Right ventricle myocardium inferior (tissue), 1 donor: Measurements from ENCODE around the gene GRID2IP. TPM values are rescaled to one million over a fixed set of nuclear protein-coding genes. Genes with fewer than 3 reads are reported as not detected.
"Not testable (repeated sequence)": the region's sequence is repeated elsewhere in the genome, so short reads cannot be mapped to it uniquely, and the experiment has no call there.

ENCODE experiments used
- ATAC-seq: fragments of 200-7000 bp; cut with Tn5 transposase; one replicate; pipeline ENCODE4 v1.9.1; 2020; ENCODE audit warnings: mild to moderate bottlenecking, moderate library complexity
- DNase-seq: peaks from one replicate; pipeline ENCODE4 v3.0.0; 2021; ENCODE audit errors: missing footprints
- intact Hi-C: fragments of 100-400 bp; cut with DNase I; formaldehyde crosslinking; loops from one replicate; pipeline ENCODE4 v1.11.0; 2022
- total RNA-seq: library from RNA; stranded (reverse); fragmentation: NEBNext Ultra II Directional; extraction: Animal tissue kit (Norgen Biotek cat#: 25700); gene quantifications from one replicate; pipeline ENCODE4 v1.2.1, GENCODE V29; 2021
- donor health status: DM: no; HTN: yes; CAD: no; lungs with severe emphysema.

Gene GRID2IP
- total RNA-seq, 1 donor from 2014 or later: not detected

DNA sequence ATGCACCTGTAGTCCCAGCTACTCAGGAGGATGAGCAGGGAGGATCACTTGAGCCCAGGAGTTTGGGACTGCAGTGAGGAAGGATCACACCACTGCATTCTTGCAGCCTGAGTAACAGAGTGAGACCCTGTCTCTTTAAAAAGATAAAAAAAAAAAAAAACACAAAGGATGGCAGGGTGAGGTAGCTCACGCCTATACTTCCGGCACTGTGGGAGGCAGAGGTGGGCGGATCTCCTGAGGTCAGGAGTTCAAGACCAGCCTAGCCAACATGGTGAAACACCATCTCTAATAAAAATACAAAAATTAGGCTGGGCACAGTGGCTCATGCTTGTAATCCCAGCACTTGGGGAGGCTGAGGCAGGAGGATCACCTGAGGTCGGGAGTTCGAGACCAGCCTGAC is 87.7 kb downstream of the GRID2IP start:
- ATAC-seq, intact Hi-C loops: not testable (repeated sequence)

DNA sequence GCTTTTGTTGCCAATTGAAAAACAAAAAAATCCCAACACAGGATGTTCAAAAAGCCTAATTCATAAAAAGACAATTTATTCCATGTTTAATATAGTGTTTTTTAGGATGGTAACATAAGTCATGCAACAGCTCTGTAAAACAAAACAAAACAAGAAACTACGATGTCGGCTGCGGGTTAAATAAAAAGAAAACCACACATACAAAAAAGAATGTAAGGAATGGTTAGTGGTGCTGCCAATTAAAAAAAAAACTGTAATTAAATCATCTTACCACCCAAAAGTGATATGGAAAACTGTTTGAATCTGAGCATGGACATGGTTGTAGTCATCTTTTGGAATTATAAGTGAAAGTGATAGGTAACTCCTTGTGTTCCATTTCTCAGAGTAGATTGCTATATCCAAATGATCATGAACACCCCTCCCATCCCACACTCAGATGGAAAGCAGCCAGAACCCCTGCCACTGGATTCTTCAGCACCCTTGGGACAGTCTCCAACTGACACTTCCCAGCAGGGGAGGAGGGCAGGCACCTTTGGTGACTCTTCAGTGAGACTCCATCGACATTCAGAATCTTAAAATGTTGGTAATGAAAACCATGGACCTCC is 89.2 kb downstream of the GRID2IP start:
- intact Hi-C loops: no loop called here
- ATAC-seq: no peak
- DNase-seq: no peak

More for the DNA sequence above, 87.7 kb downstream of the GRID2IP start:
- not testable (repeated sequence) for DNase-seq

DNA sequence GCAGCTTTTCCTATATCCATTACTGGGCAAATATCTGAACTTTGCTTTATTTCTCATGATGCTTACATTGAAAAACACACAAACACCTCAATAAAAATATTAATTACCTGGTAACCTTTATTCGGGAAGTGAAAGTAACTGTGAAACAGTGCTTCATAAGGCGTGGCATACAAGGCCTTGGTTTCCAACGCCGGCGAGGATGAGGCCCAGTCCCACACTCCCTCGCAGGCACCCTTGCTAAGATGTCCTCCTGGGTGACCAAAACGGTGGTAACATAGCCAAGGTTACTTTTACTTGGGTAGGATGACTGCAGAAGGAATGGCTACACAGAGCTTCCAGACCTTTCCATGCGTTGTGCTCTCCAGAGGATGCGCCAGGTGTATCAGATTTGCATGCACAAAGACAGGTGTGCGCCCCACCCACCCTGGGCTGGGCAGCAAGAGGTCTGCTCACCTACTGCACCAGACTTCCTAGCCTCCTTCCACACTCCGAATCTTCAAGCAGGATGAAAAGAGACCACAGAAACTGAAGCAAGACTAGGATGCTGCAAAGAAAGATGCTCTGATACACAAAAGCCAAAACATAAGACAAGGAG is 90.2 kb downstream of the GRID2IP start:
- DNase-seq (no peak), ATAC-seq (no peak)
- intact Hi-C loops: no loop called here

DNA sequence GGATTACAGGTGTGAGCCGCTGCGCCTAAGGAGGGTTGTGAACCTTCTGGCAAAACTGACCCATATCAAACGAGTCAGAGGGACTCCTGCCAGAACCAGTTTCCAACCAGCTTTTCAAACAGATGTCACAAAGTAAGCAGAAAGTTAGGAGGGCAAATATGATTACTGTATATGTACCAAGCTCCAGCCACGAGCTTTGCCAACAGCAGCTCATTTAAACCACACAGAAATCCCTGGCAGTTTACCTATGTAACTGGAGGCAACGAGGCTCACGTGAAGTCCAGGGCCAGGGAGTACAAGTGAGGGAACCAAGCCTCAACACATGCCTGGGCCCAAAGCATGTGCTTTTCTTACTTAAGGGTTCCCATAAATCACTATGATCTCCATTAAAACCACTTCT is 91.0 kb downstream of the GRID2IP start:
- intact Hi-C loops: no loop called here
- ATAC-seq: no peak
- no peak for DNase-seq

DNA sequence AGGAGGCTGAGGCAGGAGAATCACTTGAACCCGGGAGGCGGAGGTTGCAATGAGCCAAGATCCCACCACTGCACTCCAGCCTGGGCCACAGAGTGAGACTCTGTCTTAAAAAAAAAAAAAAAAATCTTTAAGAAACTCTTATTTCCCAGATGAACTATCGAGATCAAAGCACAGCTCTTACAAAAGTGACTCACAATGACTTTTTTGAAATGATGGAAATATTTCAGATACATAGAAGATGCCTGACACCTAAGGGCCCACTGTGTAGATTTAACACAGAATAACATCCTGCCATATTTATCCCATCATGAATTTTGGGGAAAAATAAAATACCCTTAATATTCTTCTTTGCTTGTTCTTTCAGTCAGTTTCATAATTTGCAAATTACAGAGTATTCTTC is 92.6 kb downstream of the GRID2IP start:
- intact Hi-C loops, ATAC-seq: not testable (repeated sequence)

DNA sequence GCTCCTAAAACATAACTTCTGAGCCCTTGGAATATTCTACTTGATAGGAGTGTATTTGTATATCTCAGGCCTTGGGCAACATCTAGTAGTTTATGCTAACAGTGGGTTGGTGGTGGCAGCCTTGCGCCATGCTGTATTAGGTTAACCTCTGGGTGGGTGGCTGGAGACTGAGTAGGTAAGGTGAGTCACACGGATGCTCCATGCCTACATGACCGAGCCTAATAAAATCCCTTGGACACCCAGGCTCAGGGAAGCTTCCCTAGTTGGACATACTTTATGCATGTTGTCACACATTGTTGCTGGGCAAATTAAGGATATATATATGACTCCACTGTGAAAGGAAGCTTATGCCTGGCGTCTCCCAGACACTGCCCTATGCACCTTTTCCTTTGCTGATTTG is 97.5 kb downstream of the GRID2IP start:
- intact Hi-C loops: no loop called here
- ATAC-seq: no peak

More for the DNA sequence above, 92.6 kb downstream of the GRID2IP start:
- not testable (repeated sequence) for DNase-seq

DNA sequence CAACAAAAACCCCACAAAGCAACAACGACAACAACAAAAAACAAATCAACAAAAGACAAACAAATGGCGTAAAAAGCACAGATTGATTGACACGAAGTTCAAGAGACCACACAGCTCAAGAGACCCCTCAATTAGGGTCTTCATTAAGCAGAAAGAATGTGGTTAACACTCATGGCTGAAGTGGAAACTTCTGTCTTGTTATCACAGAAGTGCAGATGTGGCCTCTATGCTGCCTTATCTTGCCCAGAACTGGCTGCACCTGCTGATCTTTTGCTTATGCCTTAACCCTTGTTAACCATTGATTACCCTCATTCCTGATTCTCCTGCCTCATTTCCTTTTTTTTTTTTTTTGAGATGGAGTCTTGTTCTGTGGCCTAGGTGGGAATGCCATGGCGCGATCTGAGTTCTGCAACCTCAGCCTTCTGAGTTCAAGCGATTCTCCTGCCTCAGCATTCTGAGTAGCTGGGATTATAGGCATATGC is 100.0 kb downstream of the GRID2IP start:
- intact Hi-C loops: no loop called here
- ATAC-seq (no peak), DNase-seq (no peak)

More for the DNA sequence above, 97.5 kb downstream of the GRID2IP start:
- no peak for DNase-seq

DNA sequence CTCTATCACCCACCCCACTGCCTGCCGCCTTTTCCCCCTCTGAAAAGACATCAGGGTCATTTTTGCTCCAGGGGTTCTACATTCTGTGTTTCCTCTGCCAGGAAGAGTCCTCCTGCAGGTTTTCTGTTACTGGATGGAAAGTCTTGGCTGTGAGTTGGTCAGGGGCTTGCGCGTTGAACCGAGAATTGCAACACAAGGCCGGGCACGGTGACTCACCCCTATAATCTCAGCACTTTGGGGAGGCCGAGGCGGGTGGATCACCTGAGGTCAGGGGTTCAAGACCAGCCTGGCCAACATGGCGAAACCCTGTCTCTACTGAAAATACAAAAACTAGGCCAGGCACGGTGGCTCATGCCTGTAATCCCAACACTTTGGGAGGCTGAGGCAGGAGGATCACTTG is 100.7 kb downstream of the GRID2IP start:
- DNase-seq, intact Hi-C loops, ATAC-seq: not testable (repeated sequence)

DNA sequence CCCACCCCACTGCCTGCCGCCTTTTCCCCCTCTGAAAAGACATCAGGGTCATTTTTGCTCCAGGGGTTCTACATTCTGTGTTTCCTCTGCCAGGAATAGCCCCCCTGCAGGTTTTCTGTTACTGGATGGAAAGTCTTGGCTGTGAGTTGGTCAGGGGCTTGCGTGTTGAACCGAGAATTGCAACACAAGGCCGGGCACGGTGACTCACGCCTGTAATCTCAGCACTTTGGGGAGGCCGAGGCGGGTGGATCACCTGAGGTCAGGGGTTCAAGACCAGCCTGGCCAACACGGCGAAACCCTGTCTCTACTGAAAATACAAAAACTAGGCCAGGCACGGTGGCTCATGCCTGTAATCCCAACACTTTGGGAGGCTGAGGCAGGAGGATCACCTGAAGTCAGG is 101.4 kb downstream of the GRID2IP start:
- intact Hi-C loops, DNase-seq, ATAC-seq: not testable (repeated sequence)

DNA sequence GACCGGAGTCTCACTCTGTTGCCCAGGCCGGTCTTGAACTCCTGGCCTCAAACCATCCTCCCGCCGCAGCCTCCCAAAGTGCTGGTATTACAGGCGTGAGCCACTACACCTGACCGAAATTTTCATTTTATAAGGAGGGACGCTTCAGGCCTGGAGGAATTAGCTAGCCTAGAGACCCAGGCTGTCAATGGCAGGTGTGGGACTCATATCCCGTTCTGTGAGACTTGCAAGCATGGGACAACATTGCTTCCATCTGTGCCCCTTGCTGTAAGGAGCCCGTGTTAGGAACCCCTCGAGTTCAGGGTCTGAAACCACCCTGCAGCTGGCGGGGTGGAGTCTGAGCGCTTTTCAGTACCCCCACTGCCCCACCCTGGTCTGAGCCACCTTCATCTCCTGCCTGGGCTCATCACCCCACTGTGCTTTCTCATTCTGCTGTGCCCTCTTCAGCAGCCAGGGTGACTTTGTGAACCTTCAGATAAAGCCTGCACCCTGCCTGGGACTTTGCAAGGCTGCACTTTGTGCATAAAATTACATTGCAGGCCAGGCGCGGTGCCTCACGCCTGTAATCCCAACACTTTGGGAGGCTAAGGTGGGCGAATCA is 102.2 kb downstream of the GRID2IP start:
- intact Hi-C loops: no loop called here
- DNase-seq (no peak), ATAC-seq (no peak)

DNA sequence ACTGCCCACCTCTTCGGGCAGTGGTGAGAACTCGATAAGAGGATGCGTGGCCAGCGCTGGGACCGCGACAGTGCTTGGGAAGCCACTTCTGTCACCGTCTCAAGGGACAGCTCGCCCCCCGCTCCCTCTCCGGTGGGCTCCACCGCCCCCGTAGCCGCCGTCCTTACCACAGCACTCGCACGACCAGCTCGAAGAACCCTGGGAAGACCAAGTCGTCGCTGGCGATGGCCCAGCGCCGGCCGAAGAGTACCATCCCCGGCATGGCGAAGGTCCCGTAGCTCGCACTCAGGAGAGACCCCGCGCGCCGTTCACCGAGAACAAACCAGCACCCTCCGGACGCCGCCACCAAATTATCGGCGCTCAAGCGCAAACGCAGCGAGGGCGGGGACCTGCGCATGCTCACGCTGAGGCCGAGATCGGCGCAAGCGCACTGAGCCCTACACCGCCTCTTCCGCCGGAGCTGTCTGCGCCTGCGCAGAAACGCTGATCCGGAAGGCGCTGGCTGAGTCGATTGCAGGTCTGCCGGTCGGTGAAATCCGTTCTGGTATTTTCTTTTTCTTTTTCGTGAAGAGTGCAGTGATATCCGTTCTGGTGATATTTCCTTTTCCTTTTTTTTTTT is 103.6 kb downstream of the GRID2IP start, which contains the start of gene DAGLB:
DAGLB (minus strand) TSS at position 374 of the 619 bp plus-strand sequence; CDS start at position 262, 112 bp downstream.
- intact Hi-C loops: no loop called here
- peak; percentile 95 for ATAC-seq
- peak; percentile 96 for DNase-seq

Other genes with a start within 250 kb of the GRID2IP start
- 30.4 TPM for gene FAM220A, start 202.5 kb downstream of the GRID2IP start, total RNA-seq
- 146 TPM for gene RAC1, start 176.9 kb downstream of the GRID2IP start, total RNA-seq
- 6.7 TPM for gene DAGLB, start 103.5 kb downstream of the GRID2IP start, total RNA-seq
- gene KDELR2, start 67.3 kb downstream of the GRID2IP start, total RNA-seq: 57.7 TPM
- 39.3 TPM for gene ZDHHC4, start 26.0 kb upstream of the GRID2IP start, total RNA-seq
- 15.9 TPM for gene INTS15, start 38.6 kb upstream of the GRID2IP start, total RNA-seq
- gene ZNF853, start 64.1 kb upstream of the GRID2IP start, total RNA-seq: 10.3 TPM
- 16.5 TPM for gene ZNF316, start 85.9 kb upstream of the GRID2IP start, total RNA-seq
- gene ZNF12, start 155.5 kb upstream of the GRID2IP start, total RNA-seq: 13.2 TPM
- gene RSPH10B2, start 202.6 kb upstream of the GRID2IP start, total RNA-seq: not detected